GM21723 (cell line): Measurements from ENCODE around the gene MKS1.

Experiments
- ATAC-seq: cut with Tn5 transposase; IDR thresholded peaks from one replicate; pipeline ENCODE4 v1.9.1; 2021; ENCODE audit warnings: mild to moderate bottlenecking, moderate library complexity; ENCODE audit not compliant: unreplicated experiment

The MKS1 gene

GRCh38 chr17:58219007-58219788 lies at the start of gene MKS1:
TSS of gene MKS1 (minus strand) at chr17:58219255. CDS start at chr17:58219230, 25 bp downstream.
- peak; percentile 94 for ATAC-seq

DNA sequence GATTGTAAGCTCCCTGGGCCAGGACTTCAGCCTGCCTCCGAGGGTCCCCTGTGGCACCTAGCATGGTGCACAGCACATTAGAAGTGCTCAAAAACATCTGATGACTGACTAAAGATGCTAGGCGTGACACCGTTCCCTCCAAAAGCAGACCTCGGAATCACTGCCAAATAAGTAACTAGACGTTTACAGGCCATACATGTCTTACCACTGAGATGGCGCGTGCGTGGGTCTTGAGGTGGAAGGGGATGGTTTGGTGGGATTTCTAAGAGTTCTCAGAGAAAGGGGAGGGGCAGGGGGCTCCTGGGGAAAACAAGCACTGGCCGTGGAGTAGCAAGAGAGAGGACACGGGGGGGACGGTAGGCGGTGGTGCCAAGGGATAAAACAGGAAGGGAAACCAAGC lies 49.3 kb upstream of the MKS1 start:
- ATAC-seq = no peak

DNA sequence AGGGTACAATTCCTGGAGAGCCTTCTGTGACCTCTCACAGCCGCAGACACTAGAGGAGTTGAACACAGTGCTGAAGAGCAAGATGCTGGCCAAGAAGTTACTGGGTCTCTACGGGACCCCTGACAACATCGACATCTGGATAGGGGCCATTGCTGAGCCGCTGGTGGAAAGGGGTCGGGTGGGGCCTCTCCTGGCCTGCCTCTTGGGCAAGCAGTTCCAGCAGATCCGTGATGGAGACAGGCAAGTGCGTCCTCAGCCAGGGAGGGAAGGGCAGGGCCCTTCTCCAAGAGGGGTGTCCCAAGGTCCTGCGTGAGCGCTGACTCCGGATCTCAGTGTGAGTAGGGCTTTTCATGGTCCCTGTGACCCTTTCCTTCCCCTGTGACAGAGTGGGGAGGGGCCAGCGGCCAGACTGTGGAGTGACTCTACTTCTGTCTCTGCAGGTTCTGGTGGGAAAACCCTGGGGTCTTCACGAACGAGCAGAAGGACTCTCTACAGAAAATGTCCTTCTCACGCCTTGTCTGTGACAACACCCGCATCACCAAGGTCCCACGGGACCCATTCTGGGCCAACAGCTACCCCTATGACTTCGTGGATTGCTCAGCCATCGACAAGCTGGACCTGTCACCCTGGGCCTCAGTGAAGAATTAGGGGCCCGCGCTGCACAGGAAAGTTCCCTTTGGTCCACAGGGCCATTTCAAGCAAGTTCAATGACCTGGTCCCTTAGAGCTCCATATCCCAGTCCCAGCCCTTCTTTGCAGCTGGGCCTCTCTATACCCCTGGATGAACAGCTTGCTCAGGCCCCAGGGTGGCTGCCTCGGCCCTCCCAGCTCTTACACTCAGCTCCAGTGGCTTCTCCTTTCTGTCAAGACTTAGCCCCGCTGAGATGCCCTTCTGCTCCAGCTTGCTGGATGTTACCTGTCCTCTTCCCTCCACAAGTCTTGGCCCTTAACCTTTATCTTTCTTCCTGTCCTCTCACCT lies 48.6 kb upstream of the MKS1 start:
- no peak for ATAC-seq

DNA sequence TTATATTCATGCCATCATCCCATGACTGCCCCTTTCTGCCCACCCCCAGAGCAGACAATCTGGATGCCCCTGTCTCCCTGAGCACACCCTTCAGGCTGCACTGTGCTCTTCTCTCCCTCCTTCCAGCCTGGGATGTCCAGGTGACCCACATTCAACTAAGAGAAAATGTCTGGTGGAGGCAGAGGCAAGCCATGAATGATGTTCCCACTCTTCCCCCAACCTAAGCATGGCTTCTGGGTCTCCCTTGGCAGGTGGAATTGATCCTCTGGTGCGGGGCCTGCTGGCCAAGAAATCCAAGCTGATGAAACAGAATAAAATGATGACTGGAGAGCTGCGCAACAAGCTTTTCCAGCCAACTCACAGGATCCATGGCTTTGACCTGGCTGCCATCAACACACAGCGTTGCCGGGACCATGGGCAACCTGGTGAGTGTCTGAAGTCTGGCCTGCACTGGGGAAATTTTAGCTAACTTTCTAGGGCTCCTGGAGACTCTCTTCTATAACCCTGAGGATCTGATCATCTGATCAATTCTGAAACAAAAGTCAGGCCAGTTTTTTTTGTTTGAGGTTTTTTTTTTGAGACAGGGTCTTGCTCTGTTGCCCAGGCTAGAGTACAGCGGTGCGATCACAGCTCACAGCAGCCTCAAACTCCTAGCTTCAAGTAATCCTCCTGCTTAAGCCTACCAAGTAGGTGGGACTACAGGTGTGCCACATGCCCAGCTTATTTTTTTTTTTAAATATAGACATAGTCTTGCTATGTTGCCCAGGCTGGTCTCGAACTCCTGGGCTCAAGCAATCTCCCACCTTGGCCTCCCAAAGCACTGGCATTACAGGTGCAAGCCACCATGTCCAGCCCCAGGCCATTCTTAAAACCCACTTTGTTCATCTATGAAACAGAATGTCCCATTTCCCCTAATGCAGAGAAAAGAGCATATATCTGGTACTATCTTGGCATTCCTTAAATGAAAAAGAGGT lies 47.1 kb upstream of the MKS1 start:
- no peak for ATAC-seq

DNA sequence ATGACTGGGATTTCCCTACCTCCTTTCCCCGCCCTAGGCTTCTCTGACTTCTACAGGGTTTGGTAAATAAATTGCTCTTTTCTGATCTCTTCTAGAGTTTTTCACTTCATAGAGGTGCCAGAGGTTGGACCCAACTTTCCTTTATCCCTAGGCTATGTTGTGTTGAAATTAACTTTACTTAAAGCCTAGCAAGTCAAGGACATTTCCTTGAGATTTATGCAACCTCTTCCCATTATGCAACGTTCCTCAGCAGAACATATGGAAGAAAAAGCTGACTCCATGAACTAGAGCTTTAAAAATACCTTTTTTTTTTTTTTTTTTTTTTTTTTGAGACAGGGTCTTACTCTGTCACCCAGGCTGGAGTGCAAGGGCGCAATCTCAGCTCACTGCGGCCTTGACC lies 46.2 kb upstream of the MKS1 start:
- ATAC-seq = no peak

DNA sequence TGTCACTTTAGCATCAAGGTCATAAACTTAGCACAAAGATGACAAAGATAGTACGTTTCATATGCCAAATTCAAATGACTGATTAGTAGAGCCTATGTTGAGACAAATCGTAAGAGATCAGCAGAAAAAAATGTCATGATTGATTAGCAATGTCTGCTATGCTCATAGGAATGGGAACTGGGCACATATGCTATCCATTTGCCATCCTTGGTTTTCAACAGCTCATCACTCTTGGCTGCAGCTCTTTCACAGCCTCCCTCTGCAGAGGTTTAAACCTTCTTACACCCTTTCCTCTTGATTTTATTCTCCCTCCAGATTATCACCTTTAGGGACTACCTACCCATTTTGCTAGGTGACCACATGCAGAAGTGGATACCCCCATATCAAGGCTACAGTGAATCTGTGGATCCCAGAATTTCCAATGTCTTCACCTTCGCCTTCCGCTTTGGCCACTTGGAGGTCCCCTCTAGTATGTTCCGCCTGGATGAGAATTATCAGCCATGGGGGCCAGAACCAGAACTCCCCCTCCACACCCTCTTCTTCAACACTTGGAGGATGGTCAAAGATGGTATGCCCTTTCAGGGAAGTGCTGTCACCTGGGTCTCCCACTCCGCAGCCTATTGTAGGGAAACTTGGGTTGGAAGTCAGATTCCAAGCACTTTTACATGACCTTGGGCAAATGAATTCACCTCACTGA lies 45.5 kb upstream of the MKS1 start:
- ATAC-seq = no peak

DNA sequence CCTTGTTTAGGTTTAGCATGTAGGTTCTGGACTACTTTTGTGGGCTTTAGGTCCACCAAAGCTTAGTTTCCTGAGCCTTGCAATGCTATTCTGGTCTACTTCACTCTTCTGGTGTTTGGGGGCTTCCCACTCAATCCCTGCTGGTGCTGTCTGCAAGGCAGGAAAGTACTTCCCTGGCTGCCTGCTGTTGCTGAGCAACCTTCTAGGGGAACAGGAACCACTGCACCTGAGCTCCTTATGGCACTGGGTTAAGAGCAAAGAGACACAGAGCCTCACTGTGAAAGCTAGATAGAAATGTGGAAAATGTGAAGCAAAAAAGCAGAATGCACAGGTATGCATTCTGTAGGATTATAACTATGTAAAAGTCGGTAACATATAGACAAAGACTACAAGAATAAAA lies 44.7 kb upstream of the MKS1 start:
- ATAC-seq = no peak

DNA sequence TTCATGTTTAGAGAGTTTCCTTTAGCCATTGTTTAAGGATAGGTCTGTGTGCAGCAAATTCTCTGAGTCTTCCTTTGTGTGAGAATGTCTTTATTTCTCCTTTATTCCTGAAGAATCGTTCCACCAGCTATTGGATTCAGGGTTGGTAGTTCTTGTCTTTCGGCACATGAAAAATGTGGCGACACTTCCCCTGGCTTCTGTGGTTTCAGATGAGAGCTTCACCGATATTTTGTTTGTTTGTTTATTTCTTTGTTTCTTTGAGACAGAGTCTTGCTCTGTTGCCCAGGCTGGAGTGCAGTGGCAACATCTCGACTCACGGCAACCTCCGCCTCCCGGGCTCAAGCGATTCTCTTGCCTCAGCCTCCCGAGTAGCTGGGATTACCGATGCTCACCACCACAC lies 43.1 kb upstream of the MKS1 start:
- ATAC-seq = no peak

DNA sequence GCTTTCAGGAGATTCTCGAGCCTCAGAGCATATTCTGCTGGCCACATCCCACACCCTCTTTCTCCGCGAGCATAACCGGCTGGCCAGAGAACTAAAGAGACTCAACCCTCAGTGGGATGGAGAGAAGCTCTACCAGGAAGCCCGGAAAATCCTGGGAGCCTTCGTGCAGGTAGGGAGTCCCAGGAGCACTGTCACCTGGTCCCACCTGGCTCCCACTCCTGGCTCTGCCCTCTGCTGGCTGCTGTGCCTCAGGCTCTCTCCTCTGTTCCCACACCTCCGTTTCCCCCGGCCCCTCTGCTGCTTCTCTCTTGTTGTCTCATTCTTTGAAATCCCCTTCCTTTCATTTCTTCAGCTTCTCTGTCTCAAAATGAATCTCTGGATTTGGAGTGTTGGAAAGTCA lies 35.7 kb upstream of the MKS1 start:
- ATAC-seq = no peak

GRCh38 chr17:58253082-58253481 lies 34.0 kb upstream of the MKS1 start:
- ATAC-seq = no peak

DNA sequence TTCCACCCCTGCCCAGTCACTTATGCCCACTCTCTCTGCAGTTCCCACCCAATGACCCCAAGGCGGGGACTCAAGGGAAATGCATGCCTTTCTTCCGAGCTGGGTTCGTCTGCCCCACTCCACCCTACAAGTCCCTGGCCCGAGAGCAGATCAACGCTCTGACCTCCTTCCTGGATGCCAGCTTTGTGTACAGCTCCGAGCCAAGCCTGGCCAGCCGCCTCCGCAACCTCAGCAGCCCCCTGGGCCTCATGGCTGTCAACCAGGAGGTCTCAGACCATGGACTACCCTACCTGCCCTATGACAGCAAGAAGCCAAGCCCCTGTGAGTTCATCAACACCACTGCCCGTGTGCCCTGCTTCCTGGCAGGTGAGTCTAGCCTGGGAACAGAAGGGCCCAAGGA lies 33.1 kb upstream of the MKS1 start:
- no peak for ATAC-seq

DNA sequence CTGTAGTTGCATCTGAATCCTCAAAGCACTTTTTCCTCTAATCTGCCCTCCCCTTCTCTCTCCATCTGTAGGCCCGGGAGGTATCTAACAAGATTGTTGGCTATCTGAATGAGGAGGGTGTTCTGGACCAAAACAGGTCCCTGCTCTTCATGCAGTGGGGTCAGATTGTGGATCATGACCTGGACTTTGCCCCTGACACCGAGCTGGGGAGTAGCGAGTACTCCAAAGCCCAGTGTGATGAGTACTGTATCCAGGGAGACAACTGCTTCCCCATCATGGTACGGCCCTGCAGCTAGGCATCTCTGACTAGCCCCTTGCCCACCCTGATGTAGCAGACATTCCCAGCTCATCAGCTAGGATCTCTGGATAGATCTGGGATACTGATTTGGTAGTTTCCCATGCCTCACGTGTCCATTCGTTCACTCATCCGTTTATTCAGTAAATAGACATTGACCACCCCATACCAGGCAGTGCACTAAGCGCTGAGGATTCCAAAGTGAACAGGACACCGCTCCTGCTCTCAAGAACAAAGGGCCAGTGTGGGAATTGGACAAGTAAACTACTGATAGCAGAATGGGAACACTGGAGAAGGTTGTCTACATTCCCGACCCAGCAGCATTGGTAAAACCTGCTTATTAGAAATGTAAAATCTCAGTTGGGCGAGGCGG lies 31.4 kb upstream of the MKS1 start:
- ATAC-seq = no peak

- no peak for ATAC-seq
Observed at GRCh38 chr17:58249270-58250133, 30.4 kb upstream of the MKS1 start.

- no peak for ATAC-seq
Observed at GRCh38 chr17:58248955-58249269, 29.9 kb upstream of the MKS1 start.

GRCh38 chr17:58247511-58248363 lies 28.7 kb upstream of the MKS1 start:
- no peak for ATAC-seq

GRCh38 chr17:58246781-58247180 lies 27.7 kb upstream of the MKS1 start:
- no peak for ATAC-seq

DNA sequence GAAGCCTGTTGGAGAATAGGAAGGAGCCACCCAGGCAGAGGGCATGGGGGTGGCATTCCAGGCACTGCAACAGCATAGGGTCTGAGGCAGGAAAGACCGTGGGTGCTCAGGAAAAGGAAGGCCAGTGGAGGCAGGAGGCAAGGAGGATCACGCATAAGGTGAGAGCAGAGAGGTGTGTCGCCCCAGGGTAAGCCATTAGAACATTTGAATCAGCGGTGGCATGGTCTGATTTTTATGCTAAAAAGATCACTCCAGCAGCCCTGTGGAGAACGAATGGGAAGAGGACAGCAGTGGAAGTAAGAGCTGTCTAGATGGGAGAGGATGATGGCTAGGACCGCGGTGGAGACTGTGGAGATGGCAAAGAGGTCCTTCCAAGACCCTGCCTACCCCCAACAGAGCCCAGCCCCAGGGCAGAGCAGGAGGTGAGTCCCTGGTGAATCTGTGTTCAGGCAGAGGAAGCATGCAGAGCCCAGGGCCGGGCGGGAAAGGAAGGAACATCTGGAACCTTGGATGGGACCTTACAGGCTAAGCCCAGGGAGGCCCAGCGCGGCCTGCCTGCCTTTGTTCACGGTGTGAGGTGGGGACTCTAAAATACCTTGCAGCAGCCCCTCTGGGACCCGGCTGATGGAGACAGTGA lies 27.2 kb upstream of the MKS1 start:
- no peak for ATAC-seq
